HG03064 (cell line): Measurements from ENCODE around the gene EPHA7.

Experiments
- ATAC-seq: cut with Tn5 transposase; IDR thresholded peaks from one replicate; pipeline ENCODE4 v1.9.1; 2021; ENCODE audit warnings: low read depth; ENCODE audit not compliant: unreplicated experiment

Gene EPHA7

DNA sequence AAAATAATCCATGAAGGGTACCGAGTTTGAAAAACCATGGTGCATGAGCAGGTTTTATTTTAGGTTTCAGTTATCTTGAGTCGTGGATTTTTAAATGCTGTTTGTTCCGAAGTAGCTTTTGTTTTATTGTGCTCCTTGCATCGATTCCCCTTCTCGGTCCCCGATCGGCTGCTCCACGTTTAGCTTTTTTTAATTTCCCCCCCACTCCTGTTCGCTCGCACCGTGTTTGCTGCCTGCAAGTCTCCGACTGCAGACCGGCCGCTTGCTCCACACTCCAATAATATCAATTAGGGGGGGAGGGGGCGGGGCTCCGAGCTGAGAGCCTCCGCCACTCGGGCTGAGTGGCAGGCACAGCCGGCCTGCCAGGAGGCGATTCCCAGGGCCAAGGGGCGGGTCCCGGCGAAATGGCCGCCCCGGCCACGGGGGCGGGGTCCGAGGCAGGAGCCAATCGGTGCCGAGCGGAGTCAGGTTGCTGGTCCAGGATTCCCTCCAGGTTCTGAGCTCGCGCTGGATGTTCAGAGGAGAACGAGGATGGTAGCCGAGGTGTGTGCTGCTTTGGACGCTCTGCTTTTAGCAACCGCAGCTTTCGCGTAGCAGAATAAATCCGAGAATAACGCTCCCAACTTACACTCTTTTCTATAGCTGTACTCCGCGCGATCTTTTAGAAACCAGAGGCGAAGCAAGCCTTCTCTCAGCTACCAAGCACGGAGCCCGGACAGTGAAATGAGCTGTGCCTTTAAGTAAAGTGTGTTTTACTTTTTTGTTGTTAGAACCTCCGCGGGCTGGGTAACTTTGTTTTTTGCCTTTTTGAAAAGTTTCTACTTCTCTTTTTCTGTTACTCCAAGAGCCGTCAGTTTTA lies at the start of gene EPHA7:
TSS of gene EPHA7 (minus strand) at position 256 of the 859 bp plus-strand sequence. CDS start at position 38, 218 bp downstream.
- peak; percentile 94 for ATAC-seq

DNA sequence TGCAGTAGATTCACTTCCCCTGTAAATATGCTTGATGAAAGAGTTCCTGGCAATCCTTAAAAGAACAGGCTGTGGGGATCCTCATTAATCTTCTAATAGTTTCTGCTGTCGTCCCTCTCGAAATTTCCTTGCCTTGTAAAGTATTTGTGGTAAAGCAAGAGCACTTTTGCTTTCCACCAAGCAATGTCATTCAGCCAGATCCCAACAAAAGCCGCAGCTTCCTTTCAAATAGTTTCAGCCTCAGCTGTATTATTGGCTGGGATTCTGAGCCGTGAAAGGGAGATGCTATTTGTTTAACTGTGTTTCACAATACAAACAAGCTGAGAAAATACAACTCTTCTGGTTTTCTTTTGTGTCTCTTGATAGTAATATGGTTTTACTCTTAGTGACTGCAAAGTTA lies 48.9 kb upstream of the EPHA7 start:
- ATAC-seq: no peak

DNA sequence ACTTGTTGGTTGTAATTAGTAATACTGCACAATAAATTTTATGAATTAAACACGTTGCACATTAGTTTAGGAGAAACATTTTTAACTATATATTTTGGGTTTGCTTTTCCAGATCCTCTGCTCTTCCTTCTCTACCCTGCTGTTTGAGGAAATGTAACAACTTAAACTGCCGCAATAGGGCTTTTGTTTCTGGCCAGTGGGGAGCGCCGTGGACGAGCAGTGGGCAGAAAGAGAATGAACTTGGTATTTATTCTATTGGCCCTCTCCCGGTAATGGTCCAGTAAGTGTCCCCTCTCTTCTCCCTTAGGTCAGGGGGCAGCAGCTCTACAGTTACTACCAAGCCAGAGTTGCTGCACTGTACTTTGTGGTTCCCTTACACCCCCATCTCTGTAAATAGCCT lies 35.2 kb upstream of the EPHA7 start:
- ATAC-seq: no peak

- peak; percentile 90 for ATAC-seq
Observed at GRCh38 chr6:93453956-93454355, 34.6 kb upstream of the EPHA7 start.

- ATAC-seq: no peak
Observed at GRCh38 chr6:93447874-93448273, 28.5 kb upstream of the EPHA7 start.

GRCh38 chr6:93437491-93437890 lies 18.1 kb upstream of the EPHA7 start:
- ATAC-seq: no peak

GRCh38 chr6:93433592-93433991 lies 14.2 kb upstream of the EPHA7 start:
- ATAC-seq: no peak

DNA sequence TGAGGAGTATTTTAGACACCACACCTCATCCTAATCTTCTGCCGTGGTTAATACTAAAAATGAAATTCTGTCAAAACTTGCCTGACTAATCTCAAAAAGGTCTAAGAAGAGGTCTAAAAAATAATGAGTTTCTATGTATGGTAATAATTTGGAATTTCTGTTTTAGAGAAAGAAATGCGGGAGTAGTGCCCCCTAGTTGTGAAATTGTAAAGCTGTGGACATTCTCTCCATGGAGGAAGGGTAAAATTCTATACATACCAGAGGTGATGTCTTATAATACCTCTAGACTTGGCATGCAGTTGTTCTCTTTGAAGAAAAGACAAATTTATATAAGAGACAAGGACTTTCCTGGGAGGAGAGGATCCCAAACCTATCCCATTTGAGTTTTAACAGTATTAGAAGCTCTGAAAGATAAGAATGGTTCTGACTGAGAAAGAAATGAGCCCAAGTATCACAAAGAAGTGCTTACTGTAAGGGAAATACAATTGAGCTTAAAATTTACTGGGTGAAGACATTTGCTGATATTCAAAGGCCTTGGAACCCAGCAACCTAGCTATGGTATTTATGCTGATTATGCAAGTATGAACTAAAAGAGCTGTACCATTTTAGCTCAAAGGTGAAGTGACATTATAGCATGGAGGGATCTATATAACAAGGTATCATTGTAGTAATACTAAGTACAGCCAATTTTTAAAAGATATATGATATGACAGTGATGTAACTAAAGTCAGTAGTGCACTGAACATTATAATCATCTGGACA lies 5.1 kb upstream of the EPHA7 start:
- no peak for ATAC-seq

GRCh38 chr6:93423542-93423941 lies 4.2 kb upstream of the EPHA7 start:
- no peak for ATAC-seq

GRCh38 chr6:93420163-93420795 lies 920 bp upstream of the EPHA7 start:
- ATAC-seq: no peak

GRCh38 chr6:93418408-93419303 lies 703 bp downstream of the EPHA7 start:
- no peak for ATAC-seq

DNA sequence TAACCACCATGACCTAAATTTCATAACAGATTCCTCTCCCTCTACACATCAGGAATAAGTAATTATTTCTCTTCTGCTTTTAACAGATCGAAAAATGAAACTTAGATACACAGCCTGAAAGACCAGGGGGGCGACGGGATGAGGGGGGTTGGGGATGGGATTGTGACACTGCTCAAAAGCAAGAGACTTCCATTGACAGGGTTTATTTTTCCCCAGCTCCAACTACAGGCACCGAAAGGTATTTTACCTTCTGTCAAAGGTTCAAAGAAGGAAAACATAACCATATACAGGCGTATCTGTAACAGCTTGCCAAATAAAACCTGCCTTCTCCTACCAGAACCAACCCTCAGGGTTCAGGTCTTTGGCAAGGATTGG lies 1.3 kb downstream of the EPHA7 start:
- no peak for ATAC-seq

GRCh38 chr6:93417421-93418013 lies 1.8 kb downstream of the EPHA7 start:
- no peak for ATAC-seq

DNA sequence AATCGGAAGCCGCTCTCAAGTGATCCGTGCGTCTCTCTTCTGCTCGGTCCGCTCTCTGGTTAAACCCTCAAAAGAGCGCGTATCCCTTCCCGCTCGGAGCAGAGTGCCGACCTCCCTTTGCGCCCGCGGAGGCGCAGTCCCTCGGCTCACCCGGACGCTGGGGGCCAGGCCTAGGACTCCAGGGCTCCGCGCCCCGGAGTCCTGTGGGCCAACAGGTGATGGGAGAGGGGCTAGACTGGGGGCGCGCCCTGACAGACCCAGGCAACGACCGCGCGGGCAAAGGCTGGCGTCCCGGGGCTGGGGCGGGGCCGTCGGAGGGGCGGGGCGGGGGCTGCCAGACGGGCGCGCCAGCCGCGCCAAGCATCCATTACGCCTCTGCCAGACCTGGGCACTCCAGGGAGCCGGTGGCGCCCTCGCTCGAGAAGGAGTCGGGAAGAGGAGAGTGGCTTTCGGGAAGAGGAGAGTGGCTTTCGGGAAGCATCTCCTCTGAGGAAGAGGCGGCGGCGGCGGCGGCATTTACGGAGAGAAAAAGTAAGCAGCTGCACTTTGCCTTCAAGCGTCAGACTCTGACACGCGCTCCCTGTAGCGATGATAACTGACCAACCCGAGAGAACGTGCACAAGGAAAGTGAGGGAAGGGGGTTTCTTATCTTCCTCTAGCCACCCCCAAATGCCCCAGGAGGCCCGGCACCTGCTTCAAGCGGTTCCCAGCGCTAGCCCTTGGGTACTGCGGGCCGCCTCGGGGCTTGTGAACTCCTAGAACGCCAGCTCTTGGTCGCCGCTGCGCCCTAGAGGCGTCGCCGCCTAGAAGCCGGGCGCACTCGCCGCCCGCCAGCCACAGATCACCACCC lies 2.6 kb downstream of the EPHA7 start:
- no peak for ATAC-seq

DNA sequence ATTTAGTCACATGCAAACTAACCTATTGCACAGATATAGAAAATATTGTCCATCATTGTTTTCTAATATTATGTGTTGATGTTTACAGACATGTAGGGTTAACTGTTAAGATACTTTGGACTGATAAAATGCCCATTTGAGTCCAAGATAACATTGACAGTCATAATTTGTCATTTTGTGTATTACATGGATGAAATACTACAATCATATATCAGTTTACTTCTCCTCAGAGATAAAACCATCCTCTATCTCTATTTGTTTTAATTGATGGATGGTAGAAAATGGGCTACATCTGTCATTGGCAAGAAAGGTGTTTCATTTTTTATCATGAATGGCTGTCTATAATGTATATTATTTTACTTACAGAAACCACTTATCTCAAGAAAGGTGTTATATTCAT lies 6.2 kb downstream of the EPHA7 start:
- ATAC-seq: no peak

DNA sequence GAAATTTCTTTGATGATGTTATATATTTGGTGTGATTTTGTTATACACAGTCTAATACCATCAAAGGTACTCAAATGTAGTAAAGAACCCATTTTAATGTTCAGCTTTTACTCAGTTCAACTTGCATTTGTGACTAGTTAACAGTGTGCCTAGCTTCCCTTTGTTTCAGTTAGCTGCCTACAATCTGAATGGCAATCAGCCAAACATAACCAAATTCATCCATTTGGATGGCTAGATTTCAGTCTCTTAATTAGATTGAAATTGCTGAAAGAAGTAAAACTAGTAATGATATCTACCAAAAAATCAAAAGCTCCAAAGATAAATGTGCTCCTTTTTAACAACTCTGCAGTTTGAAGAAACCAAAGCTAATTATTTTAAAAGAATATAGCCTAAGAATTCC lies 6.9 kb downstream of the EPHA7 start:
- no peak for ATAC-seq

GRCh38 chr6:93407186-93407585 lies 12.2 kb downstream of the EPHA7 start:
- ATAC-seq: no peak

DNA sequence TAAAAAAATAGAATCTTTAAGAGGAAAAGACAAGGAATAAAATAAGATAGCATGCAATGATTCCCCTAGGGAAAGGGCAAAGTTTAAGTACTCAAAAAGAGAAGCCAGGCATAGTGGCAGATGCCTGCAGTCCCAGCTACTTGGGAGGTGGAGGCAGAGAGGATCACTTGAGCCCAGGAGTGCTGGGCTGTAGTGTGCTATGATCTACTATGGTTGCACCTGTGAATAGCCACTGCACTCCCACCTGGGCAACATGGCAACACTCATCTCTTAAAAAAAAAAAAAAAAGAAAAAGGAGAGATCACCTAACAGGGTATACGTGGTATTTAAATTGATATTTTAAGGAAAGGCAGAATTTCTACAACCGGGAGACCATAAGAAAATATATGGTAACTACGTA lies 16.0 kb downstream of the EPHA7 start:
- no peak for ATAC-seq

DNA sequence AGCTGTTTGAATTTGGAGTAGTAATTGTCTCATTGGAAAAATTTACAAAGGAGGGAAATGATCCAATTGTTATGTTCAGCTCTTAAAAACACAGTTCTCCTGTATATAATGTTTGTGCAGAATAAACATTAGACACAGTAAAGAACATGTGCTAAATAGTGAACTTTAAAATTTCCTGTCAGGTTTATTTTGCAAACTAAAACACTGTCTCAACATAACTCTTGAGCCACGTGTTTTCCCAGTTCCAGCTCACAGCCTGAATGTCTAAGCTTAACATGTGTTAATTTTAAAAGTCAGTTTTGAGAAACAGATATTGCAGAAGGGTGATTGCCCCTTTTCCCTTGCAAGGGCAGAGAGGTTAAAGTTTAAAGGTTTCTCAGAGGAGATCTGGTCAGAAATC lies 20.6 kb downstream of the EPHA7 start:
- no peak for ATAC-seq
